Measurements from ENCODE around the gene CLCN6.

GRCh38 chr1:11782127-11782708 lies 23.8 kb upstream of the CLCN6 start:
- TF ChIP-seq POLR2AphosphoS5 (IDR thresholded peaks at IDR 0.05) (no peak), TAF1 (IDR thresholded peaks at IDR 0.05; ENCODE audit: low read depth) (no peak), EZH2 (IDR thresholded peaks at IDR 0.05; ENCODE audit: borderline replicate concordance, insufficient read depth, low read length, poor library complexity, severe bottlenecking) (no peak), CTCF (IDR thresholded peaks at IDR 0.05; ENCODE audit: poor library complexity, severe bottlenecking) (no peak), REST (IDR thresholded peaks at IDR 0.05; ENCODE audit: borderline replicate concordance) (no peak), EP300 (conservative IDR thresholded peaks at IDR 0.05; ENCODE audit: poor library complexity, severe bottlenecking) (no peak), RAD21 (conservative IDR thresholded peaks at IDR 0.05) (no peak), SMC3 (conservative IDR thresholded peaks at IDR 0.05; ENCODE audit: poor library complexity) (no peak), MXI1 (conservative IDR thresholded peaks at IDR 0.05; ENCODE audit: poor library complexity, severe bottlenecking) (no peak)
